Smooth muscle cell of the umbilical artery (primary cell): Measurements from ENCODE around the gene MRPS27. TPM values are rescaled to one million over a fixed set of nuclear protein-coding genes. Genes with fewer than 3 reads are reported as not detected.

ENCODE experiments used
- total RNA-seq: library from RNA; depleted of rRNA; stranded (reverse); fragments of >200 nt; gene quantifications from 2 replicates; pipeline ENCODE4 v1.2.3, GENCODE V29; 2014

MRPS27 gene
- 60.9 and 64.0 TPM in 2 replicates for total RNA-seq

DNA sequence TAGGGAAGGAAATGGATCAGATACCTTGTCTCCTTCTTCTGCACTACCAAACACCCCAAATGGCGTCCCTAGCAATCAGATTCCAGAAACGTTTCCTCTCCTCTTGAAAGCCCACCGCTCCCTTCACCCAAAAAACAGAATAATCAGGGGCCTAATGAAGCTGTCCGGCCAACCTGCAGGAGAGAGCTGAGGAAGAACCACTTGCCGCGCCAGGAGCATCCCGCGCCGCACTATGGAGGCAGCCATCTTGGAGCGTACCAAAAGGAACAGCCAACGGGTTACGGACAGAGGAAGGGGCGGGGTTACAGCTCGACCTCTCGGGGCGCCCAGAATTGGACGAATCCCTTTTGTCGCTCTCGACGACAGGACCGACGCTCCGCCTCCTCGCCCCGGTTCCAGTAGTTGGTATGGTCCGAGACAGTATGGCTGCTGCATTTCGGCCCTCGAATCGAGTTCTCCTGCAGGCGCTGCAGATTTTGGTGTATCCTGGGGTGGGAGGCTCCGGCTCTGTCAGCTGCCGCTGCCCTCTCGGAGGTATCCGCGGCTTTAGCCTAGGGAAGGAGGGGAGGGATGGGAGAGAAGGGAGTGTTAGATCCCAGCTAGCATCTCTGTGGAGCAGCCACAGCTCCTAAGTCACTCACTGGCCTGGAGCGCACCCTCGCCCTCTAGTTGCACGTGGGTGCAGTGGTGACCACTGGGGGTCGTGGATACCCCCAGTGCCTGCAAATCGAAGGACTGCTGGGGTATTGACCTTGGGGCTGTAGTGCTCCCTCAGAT, at the start of gene MRPS27, which contains the start of gene PTCD2:
Gene MRPS27 (minus strand): TSS at position 265 of the 777 bp plus-strand sequence. CDS start 19 bp downstream, at position 246.
Gene PTCD2 (plus strand): TSS at position 398 of the 777 bp plus-strand sequence. CDS start 10 bp downstream, at position 408.

Other genes starting within 250 kb of the MRPS27 start
- 501 and 541 TPM in 2 replicates for gene MAP1B, start 212.8 kb downstream of the MRPS27 start, total RNA-seq
- 10.4 and 12.3 TPM in 2 replicates for gene PTCD2, start 133 bp upstream of the MRPS27 start, total RNA-seq
- gene ZNF366, start 187.2 kb upstream of the MRPS27 start, total RNA-seq: 0.05 TPM in 1 of 2 replicates, not detected in the other